Measurements from ENCODE around the gene NPAS2. TPM values are rescaled to one million over a fixed set of nuclear protein-coding genes. Genes with fewer than 3 reads are reported as not detected.

Gene NPAS2
- total RNA-seq, 4 donors from 2014 or later: 14.1 to 45.8 (median 28.1) TPM

DNA sequence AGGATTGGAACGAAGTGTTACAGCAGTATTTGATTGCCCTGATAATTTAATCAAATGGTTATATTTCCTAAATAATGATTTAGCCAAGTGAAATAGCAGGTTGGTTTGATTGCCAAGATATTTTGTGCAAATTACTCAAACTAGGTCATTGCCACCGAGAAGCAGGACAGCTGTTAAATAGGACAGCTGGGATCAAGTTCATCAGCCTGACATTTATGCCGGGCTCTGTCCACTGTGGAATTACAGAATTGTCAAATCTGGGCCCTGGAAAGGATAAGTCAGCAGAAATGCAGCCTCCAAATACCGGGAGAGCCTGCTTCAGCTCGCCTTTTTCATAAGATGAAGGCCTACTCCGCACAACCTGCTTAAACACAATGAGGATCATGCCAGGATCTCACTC is 108.3 kb downstream of the NPAS2 start:
- Histone ChIP-seq H3K4me3 (no peak overlapping the region), H3K4me1 (peaks cover 13 to 19% (median 15%) of the 10 kb centered on the region in 4 donors), H3K9me3 (no peaks in the 10 kb centered on the region), H3K27ac (replicated peaks in 1 of 4) (no peak overlapping the region), H3K27me3 (no peaks in the 10 kb centered on the region), H3K36me3 (peaks cover 0 to 22% (median 16%) of the 10 kb centered on the region in 4 donors)
- DNase-seq (ENCODE audit: extremely low spot score): no peak
- intact Hi-C loops (cut with DNase I): no loop called here
- no peak for TF ChIP-seq POLR2A (IDR thresholded peaks at IDR 0.05; ENCODE audit: low read depth)
- TF ChIP-seq, protein P1, sequence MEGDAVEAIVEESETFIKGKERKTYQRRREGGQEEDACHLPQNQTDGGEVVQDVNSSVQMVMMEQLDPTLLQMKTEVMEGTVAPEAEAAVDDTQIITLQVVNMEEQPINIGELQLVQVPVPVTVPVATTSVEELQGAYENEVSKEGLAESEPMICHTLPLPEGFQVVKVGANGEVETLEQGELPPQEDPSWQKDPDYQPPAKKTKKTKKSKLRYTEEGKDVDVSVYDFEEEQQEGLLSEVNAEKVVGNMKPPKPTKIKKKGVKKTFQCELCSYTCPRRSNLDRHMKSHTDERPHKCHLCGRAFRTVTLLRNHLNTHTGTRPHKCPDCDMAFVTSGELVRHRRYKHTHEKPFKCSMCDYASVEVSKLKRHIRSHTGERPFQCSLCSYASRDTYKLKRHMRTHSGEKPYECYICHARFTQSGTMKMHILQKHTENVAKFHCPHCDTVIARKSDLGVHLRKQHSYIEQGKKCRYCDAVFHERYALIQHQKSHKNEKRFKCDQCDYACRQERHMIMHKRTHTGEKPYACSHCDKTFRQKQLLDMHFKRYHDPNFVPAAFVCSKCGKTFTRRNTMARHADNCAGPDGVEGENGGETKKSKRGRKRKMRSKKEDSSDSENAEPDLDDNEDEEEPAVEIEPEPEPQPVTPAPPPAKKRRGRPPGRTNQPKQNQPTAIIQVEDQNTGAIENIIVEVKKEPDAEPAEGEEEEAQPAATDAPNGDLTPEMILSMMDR (IDR thresholded peaks at IDR 0.05): no peak
- TF ChIP-seq EP300 (IDR thresholded peaks at IDR 0.05): no peak
- 73% methylated on average over 6 of the region's 6 CpGs for WGBS

DNA sequence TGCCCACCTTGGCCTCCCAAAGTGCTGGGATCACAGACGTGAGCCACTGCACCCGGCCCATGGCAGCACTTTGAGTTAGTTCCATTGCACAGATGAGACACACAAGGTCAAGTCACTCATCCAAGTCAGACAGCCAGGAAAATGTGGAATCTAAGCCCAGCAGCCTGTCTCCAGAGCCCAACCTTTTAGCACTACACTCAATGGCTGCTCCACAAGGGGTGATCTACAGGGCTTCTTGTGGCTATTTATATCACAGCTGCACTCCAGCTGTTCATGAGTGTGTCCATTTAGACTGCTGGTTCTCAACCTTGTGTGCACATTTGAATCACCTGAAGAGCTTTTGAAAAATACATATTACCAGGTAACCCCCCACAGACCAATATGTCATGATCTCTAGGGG is 109.2 kb downstream of the NPAS2 start:
- intact Hi-C loops (cut with DNase I): no loop called here
- DNase-seq (ENCODE audit: extremely low spot score): no peak
- Histone ChIP-seq H3K27ac (replicated peaks in 1 of 4) (no peak overlapping the region), H3K36me3 (peaks cover 4 to 28% (median 21%) of the 10 kb centered on the region in 4 donors), H3K9me3 (no peaks in the 10 kb centered on the region), H3K4me1 (peaks cover 8 to 14% (median 9%) of the 10 kb centered on the region in 4 donors), H3K4me3 (no peak overlapping the region), H3K27me3 (no peaks in the 10 kb centered on the region)
- 67% methylated on average over 2 of the region's 2 CpGs for WGBS
- TF ChIP-seq POLR2AphosphoS5 (IDR thresholded peaks at IDR 0.05) (no peak), POLR2A (IDR thresholded peaks at IDR 0.05; ENCODE audit: low read depth) (no peak), EP300 (IDR thresholded peaks at IDR 0.05) (no peak)
- TF ChIP-seq, protein P1 (IDR thresholded peaks at IDR 0.05): no peak

DNA sequence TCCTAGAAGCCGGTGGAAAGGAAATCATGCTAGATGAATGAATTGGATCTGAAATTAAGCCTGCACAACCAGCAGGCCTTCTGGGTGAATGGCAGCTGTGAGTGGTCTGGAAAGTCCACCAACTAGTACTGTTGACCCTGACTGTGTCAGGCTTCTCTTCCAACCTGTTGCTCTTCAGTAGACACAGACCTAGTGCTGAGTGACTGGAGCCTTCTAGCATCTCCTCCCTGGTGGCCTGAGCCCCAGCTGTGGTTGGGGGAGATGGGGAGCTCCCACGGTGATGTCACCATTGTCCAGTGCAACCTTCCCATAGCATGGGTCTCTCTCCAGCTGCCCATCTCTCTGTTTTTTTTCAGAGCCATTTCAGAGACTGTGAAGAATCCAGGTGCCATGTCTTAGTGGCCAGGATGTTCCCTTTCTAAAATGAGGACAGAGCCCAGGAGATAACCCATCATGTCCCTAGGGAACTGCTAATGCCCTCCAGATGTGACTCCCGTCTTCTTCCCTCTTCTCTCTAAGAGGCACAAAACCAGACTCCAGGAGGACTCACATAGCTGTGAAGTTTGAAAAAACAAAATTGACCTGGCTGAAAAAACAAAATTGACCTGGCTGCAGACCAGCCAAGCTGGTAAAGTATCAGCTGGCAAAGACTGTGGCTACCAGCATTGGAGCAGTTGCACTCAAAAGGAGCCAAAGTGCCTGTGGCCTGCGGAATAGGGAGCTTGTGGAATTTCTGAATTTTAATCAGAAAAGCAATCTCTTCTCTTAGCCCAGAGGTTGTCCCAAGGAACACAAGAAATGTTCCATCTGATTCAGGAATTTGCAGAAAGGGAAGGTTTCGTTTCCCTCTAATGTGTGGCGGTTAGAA is 114.8 kb downstream of the NPAS2 start:
- Histone ChIP-seq H3K27ac (replicated peaks in 1 of 4) (no peak overlapping the region), H3K27me3 (no peaks in the 10 kb centered on the region), H3K9me3 (no peaks in the 10 kb centered on the region), H3K36me3 (peaks cover 11 to 49% (median 38%) of the 10 kb centered on the region in 4 donors), H3K4me1 (peaks cover 0 to 13% (median 0%) of the 10 kb centered on the region in 4 donors), H3K4me3 (no peak overlapping the region)
- no peak for DNase-seq (ENCODE audit: extremely low spot score)
- intact Hi-C loops (cut with DNase I): no loop called here
- no peak for TF ChIP-seq EP300 (IDR thresholded peaks at IDR 0.05)
- no peak for TF ChIP-seq POLR2AphosphoS5 (IDR thresholded peaks at IDR 0.05)
- TF ChIP-seq, protein P1 (IDR thresholded peaks at IDR 0.05): no peak
- no peak for TF ChIP-seq POLR2A (IDR thresholded peaks at IDR 0.05; ENCODE audit: low read depth)
- WGBS: 85% methylated on average over 6 of the region's 6 CpGs

DNA sequence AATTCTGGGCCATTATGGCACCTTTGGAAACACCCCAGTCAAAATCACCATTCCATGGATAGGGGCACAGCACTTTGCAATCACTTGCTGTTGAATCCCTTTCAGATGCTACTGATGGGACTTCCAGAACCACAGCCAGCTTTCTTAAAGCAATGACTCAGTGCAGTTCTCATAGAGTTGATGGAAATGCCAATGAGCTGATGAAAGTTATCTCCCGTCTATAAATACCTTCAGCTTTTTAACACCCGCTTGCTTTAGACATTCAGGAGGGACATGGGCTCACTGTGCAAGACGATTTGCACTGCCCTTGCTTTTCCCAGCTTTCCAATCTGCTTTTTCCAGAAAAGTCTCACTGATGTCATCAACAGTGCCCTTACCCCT is 115.4 kb downstream of the NPAS2 start:
- H3K4me3 ChIP-seq: no peak overlapping the region
- H3K36me3 ChIP-seq: peaks cover 11 to 52% (median 38%) of the 10 kb centered on the region in 4 donors
- no peaks in the 10 kb centered on the region for H3K27me3 ChIP-seq
- TF ChIP-seq POLR2AphosphoS5 (IDR thresholded peaks at IDR 0.05) (no peak), EP300 (IDR thresholded peaks at IDR 0.05) (no peak), POLR2A (IDR thresholded peaks at IDR 0.05; ENCODE audit: low read depth) (no peak)
- TF ChIP-seq, protein P1 (IDR thresholded peaks at IDR 0.05): no peak
- DNase-seq (ENCODE audit: extremely low spot score): no peak
- H3K4me1 ChIP-seq: peaks cover 0 to 13% (median 0%) of the 10 kb centered on the region in 4 donors
- no peaks in the 10 kb centered on the region for H3K9me3 ChIP-seq
- 88% methylated on average over 3 of the region's 3 CpGs for WGBS
- no peak overlapping the region for H3K27ac ChIP-seq (replicated peaks in 1 of 4)
- intact Hi-C loops (cut with DNase I): no loop called here

Data from esophagus muscularis mucosa (tissue), 4 donors.